Fibroblast of pulmonary artery (primary cell): Measurements from ENCODE around the gene HTT.

Experiments used
- DNase-seq: peaks from one replicate; pipeline ENCODE4 v3.0.0-alpha.2; 2010; ENCODE audit warnings: low read depth
- H3K4me3 ChIP-seq: replicated peaks from 2 replicates; pipeline ENCODE4 v1.5.1; 2011; ENCODE audit warnings: low read depth, mild to moderate bottlenecking, control low read depth, low read length, moderate library complexity
- TF ChIP-seq, protein P1 (sequence below): IDR thresholded peaks from 2 replicates; pipeline ENCODE4 v1.5.1; 2011; ENCODE audit warnings: mild to moderate bottlenecking, control low read depth, low read length, inconsistent platforms; ENCODE audit errors: missing control alignments

HTT gene

DNA sequence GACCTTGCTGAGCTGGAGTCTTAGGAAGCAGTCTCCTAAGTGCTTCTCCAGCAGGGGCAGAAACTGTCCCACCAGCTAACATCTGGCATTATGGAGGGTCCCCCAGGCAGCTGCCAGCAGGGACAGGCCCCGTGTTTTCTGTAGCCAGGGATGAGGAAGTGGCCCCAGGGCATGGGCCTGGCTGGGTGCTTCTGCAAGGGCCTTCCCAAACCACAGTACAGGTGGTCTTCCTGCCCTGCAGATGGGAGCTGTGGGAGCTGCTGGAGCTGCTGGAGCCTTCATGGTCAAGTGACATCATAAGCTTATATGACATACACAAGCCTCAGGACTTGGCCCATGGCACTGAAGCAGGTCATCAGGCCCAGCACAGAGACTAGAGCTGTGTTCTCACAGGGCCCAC lies 169.5 kb downstream of the HTT start:
- H3K4me3 ChIP-seq, result no peak overlapping the region
- DNase-seq, result no peak
- TF ChIP-seq, protein P1, sequence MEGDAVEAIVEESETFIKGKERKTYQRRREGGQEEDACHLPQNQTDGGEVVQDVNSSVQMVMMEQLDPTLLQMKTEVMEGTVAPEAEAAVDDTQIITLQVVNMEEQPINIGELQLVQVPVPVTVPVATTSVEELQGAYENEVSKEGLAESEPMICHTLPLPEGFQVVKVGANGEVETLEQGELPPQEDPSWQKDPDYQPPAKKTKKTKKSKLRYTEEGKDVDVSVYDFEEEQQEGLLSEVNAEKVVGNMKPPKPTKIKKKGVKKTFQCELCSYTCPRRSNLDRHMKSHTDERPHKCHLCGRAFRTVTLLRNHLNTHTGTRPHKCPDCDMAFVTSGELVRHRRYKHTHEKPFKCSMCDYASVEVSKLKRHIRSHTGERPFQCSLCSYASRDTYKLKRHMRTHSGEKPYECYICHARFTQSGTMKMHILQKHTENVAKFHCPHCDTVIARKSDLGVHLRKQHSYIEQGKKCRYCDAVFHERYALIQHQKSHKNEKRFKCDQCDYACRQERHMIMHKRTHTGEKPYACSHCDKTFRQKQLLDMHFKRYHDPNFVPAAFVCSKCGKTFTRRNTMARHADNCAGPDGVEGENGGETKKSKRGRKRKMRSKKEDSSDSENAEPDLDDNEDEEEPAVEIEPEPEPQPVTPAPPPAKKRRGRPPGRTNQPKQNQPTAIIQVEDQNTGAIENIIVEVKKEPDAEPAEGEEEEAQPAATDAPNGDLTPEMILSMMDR, result no peak

DNA sequence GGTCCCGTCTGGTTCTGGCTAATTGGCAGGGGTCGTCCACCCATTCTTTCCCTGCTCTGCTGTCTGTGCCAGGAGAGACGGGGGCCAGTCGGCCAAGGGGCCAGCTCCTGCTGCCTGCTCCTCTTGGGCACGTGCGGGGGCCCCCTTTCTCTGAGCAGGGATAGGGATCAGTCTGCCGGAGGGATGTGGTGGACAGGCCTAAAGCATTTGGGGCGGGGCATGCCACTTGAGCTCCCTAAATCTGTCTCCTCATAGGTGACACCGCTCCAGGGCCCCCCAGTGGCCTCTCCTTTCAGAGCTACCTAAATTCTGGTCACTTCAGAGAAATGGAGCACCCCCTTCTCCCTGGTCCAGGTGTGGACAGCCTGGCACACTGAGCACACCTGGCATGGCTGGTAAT lies 170.3 kb downstream of the HTT start:
- TF ChIP-seq, protein P1, result no peak

DNA sequence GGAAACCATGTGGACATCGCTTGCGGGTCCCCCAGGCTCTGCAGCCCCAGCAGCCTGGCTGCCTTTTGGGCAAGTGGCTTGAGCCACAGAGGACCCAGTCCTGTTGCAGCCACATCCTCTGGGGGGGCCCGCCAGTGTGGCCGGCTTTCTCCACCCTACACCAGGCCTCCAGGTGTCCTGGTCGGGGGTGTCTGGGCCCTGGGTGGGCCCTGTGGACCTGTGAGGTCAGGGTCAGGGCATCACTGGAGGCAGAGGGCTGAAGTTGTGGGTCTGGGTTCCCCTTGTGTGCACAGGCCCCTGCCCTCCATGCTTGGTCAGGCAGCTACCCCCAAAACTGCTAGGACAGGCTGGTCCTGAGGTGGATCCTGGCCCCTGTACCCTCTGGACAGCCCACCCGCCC lies 171.2 kb downstream of the HTT start:
- TF ChIP-seq, protein P1, result no peak
- DNase-seq, result no peak
- H3K4me3 ChIP-seq, result no peak overlapping the region

More for the DNA sequence above, 170.3 kb downstream of the HTT start:
- no peak overlapping the region for H3K4me3 ChIP-seq
- DNase-seq, result no peak

DNA sequence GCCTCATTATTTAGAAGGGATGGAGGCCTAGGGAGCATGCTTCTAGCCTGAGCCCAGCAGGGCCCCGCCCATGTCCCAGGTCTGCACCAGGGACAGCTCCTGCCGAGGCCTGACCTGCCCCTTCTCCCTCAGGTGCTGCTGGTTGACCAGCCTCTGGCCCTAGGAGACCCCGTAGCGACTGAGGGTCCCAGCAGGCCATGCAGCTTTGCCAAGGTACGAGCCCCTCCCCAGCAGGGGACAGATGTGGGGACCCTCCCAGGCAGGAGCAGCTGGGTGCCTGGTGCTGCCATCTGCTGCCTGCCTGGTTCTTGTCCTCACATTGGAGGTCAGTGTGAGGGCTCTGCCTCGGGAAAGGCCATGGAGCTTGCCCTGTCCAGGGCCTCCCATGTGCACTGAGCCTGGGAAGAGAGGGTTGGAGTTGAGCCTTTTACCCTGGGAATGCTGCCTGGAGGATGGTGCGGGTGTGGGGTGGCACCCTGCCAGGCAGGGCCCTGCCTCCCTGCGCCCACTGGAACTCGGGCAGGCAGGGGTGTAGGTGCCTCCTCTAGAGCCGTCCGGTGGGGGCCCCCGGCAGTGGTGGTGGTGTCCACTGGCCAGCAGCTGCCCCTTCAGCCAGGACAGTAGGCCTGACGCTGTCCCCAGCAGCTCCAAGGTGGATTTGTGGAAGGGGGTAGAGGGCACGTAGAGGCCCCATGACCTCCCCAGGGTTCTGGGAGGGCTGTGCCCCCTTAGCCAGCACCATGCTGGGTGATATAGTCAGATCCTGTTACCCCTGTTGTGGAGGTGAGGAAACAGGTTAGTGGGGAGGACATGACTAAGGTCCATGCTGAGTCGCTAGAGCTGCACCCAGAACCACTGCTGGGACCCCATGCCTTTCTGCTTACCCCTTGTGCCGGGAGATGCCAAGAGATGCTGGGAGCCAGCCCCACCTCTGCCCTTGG lies 172.2 kb downstream of the HTT start:
- no peak for DNase-seq
- TF ChIP-seq, protein P1, result no peak
- H3K4me3 ChIP-seq, result no peak overlapping the region

DNA sequence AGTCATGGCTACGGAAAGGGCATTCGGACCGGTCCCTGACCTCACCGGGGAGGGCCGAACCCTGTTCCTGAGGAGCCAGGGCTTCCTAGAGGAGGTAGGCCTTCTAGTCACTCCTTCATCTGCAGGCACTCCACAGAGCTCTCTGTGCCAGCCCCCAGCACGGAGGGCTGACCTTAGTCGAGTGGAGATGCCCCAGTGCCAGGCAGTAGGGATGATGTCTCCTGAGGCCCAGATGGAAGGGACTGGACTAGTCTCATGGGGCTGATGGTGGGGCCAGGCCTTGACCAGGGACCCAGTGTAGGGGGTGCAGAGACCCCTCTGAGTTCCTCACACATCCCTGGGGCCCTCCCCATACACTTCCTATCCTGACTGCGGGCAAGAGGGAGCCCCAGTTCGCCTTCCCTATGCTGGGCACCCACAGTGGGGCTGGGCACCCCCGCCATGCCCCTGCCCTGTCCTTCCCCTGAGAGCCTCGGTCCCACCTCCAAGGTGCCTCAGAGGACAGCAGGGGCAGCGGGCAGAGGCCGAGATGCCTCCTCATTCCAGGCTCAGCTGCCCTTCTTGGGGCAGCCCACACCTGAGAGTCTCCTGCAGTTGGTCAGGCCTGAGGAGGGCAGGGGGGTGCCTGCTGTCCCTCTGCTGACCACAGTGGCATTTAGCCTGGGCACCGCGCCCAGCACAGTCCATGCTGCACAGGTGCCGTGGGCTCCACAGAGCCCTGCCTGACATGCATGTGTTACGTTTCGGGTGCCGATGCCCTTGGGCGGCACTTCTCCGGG lies 173.1 kb downstream of the HTT start:
- no peak overlapping the region for H3K4me3 ChIP-seq
- no peak for DNase-seq
- TF ChIP-seq, protein P1, result no peak

DNA sequence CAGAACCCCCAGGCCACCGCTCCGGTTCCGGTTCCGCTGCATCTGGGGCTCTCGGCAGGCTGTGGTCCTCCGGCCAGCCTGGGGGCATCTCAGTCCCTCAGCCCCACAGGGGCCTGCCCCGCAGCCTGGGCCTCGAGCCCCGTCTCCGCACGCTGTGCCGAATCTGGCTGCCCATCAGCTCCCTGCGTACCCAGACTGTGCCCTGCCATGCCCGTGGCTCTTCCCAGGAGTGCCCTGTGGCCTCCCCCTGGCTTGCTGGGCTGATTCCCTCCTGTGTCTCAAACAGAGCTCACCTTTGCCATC lies 173.6 kb downstream of the HTT start:
- no peak for DNase-seq
- H3K4me3 ChIP-seq, result no peak overlapping the region
- TF ChIP-seq, protein P1, result no peak
